H1 (cell line): ENCODE results near the gene PEX13. TPM values are rescaled to one million over a fixed set of nuclear protein-coding genes. Genes with fewer than 3 reads are reported as not detected.

Source experiments
- ATF2 ChIP-seq: IDR thresholded peaks from 2 replicates; pipeline ENCODE4 v1.6.1; 2012; ENCODE audit warnings: low read length, inconsistent platforms
- polyA plus RNA-seq, 7 experiments: library from polyadenylated mRNA; depleted of rRNA in 3 of 7; stranded (reverse) in 5 of 7; unstranded in 2 of 7; fragments of >200 nt in 5 of 7; fragments of 200-250 nt in 2 of 7; gene quantifications; 1 replicate in 5 of 7; 2 replicates in 1 of 7; 4 replicates in 1 of 7; pipeline versions ENCODE4 v1.2.1 to v1.2.3, GENCODE V29; 2011 to 2013; ENCODE audit warnings: missing spikeins in 2 of 7, mixed read lengths in 2 of 7
- total RNA-seq: library from RNA; stranded (reverse); fragmentation: NEBNext Ultra II Directional; extraction: Animal tissue kit (Norgen Biotek cat#: 25700); gene quantifications from 2 replicates; pipeline ENCODE4 v1.2.1, GENCODE V29; 2021

PEX13 gene
- total and polyA plus RNA-seq, 2 of the 8 experiments (the other 6 are each of a cell fraction or from before 2014, with no cell fraction given), result 16.8 to 22.3 TPM

- no peak for TF ChIP-seq ATF2
Measured at GRCh38 chr2:60998628-60999545, 18.6 kb upstream of the PEX13 start (continued).
